Measurements from ENCODE around the gene HTR2B.

Gene HTR2B

GRCh38 chr2:231168460-231169139 is 43.8 kb upstream of the HTR2B start:
- TF ChIP-seq CTCF (IDR thresholded peaks at IDR 0.05) = no peak
- Histone ChIP-seq H3K4me2 (ENCODE audit: low read length) (no peak overlapping the region), H3K27me3 (ENCODE audit: control insufficient read depth, insufficient read depth, low read length) (no peaks in the 10 kb centered on the region), H3K79me2 (no peaks in the 10 kb centered on the region), H3K4me3 (ENCODE audit: low read depth, low read length) (no peak overlapping the region), H3K9me3 (ENCODE audit: control insufficient read depth, low read length) (no peaks in the 10 kb centered on the region), H3K9ac (no peak overlapping the region), H3K27ac (no peak overlapping the region), H3K4me1 (no peaks in the 10 kb centered on the region), H2AFZ (no peak overlapping the region), H3K36me3 (ENCODE audit: control insufficient read depth, insufficient read depth, low read length) (peaks cover 2% of the 10 kb centered on the region)

- H3K9me3 ChIP-seq (ENCODE audit: control insufficient read depth, low read length) = no peaks in the 10 kb centered on the region
- H3K9ac ChIP-seq = no peak overlapping the region
- H3K4me3 ChIP-seq (ENCODE audit: low read depth, low read length) = no peak overlapping the region
- no peaks in the 10 kb centered on the region for H3K79me2 ChIP-seq
- H2AFZ ChIP-seq = no peak overlapping the region
- no peaks in the 10 kb centered on the region for H3K27me3 ChIP-seq (ENCODE audit: control insufficient read depth, insufficient read depth, low read length)
- no peak overlapping the region for H3K4me2 ChIP-seq (ENCODE audit: low read length)
- no peak for TF ChIP-seq CTCF (IDR thresholded peaks at IDR 0.05)
- no peak overlapping the region for H3K27ac ChIP-seq
- no peaks in the 10 kb centered on the region for H3K4me1 ChIP-seq
- H3K36me3 ChIP-seq (ENCODE audit: control insufficient read depth, insufficient read depth, low read length) = peaks cover 2% of the 10 kb centered on the region
These were observed 43.1 kb upstream of the HTR2B start for GRCh38 chr2:231167745-231168459.

GRCh38 chr2:231163414-231164095 is 38.7 kb upstream of the HTR2B start:
- Histone ChIP-seq H2AFZ (no peak overlapping the region), H3K27me3 (ENCODE audit: control insufficient read depth, insufficient read depth, low read length) (no peaks in the 10 kb centered on the region), H3K9ac (no peak overlapping the region), H3K4me2 (ENCODE audit: low read length) (no peak overlapping the region), H3K27ac (no peak overlapping the region), H3K4me3 (ENCODE audit: low read depth, low read length) (no peak overlapping the region), H3K79me2 (no peaks in the 10 kb centered on the region), H3K36me3 (ENCODE audit: control insufficient read depth, insufficient read depth, low read length) (no peaks in the 10 kb centered on the region), H3K4me1 (peaks cover 16% of the 10 kb centered on the region), H3K9me3 (ENCODE audit: control insufficient read depth, low read length) (no peaks in the 10 kb centered on the region)
- TF ChIP-seq CTCF (IDR thresholded peaks at IDR 0.05) = no peak

GRCh38 chr2:231163011-231163410 is 38.2 kb upstream of the HTR2B start:
- no peak overlapping the region for H3K4me2 ChIP-seq (ENCODE audit: low read length)
- H3K9me3 ChIP-seq (ENCODE audit: control insufficient read depth, low read length) = no peaks in the 10 kb centered on the region
- no peak overlapping the region for H3K9ac ChIP-seq
- no peaks in the 10 kb centered on the region for H3K36me3 ChIP-seq (ENCODE audit: control insufficient read depth, insufficient read depth, low read length)
- H2AFZ ChIP-seq = no peak overlapping the region
- H3K79me2 ChIP-seq = no peaks in the 10 kb centered on the region
- no peak overlapping the region for H3K27ac ChIP-seq
- no peak for TF ChIP-seq CTCF (IDR thresholded peaks at IDR 0.05)
- H3K27me3 ChIP-seq (ENCODE audit: control insufficient read depth, insufficient read depth, low read length) = no peaks in the 10 kb centered on the region
- H3K4me3 ChIP-seq (ENCODE audit: low read depth, low read length) = no peak overlapping the region
- H3K4me1 ChIP-seq = peaks cover 16% of the 10 kb centered on the region
